Muscle of arm (tissue), 14 donors: ENCODE measurements around the gene VEGFD. TPM values are rescaled to one million over a fixed set of nuclear protein-coding genes. Genes with fewer than 3 reads are reported as not detected.

ENCODE experiments used
- DNase-seq: peaks from one replicate; pipeline ENCODE4 v3.0.0-alpha.2; 2013
- long read RNA-seq, 11 donors: transcript quantifications; one replicate each; lab custom pipeline, GENCODE V29; 2026
- polyA plus RNA-seq, 12 donors: library from polyadenylated mRNA; unstranded; fragments of 120-200 nt; gene quantifications; one replicate each; pipeline ENCODE4 v1.2.1, GENCODE V29; 2013; ENCODE audit not compliant: insufficient read length in 12 of 12

VEGFD gene, protein sequence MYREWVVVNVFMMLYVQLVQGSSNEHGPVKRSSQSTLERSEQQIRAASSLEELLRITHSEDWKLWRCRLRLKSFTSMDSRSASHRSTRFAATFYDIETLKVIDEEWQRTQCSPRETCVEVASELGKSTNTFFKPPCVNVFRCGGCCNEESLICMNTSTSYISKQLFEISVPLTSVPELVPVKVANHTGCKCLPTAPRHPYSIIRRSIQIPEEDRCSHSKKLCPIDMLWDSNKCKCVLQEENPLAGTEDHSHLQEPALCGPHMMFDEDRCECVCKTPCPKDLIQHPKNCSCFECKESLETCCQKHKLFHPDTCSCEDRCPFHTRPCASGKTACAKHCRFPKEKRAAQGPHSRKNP
- polyA plus RNA-seq, result 1 to 10 TPM in 7 of 12 donors, under 1 TPM in 3, not detected in 2; 0.45 to 1.7 (median 1.1) TPM
- long read RNA-seq, donor 1, result 0 reads
- long read RNA-seq, donor 2, result 0 reads
- long read RNA-seq, donor 3, result 0 reads
- long read RNA-seq, donor 4, result 0 reads
- long read RNA-seq, donor 5, partial matches to known transcripts, result 0 of 1 reads
- long read RNA-seq, donor 5, other reads (novel, unspliced or antisense), result 0 of 1 reads
- long read RNA-seq, donor 6, result 0 reads
- long read RNA-seq, donor 7, result 0 reads
- long read RNA-seq, donor 8, result 0 reads
- long read RNA-seq, donor 9, result 0 reads
- long read RNA-seq, donor 10, result 0 reads
- long read RNA-seq, donor 11, result 0 reads

DNA sequence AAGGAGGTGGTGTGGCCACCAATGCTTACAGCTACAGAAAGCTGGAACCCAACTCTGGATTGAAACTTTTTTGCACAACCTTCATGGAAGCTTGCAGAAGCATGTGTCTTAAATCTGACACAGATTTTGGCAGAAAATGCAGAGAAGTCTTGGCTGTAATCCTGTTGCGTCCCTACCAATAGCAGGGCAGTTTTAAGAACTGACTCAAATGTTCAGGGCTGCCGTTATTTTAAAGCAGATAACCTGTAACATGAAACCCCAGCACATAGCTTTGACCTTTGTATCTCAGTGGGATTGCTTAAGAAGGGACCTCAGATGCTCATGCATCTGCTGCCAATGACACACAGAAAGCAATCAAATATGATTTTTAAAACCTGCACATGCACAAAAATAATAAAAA lies at the start of gene VEGFD:
Gene VEGFD (minus strand): TSS at position 110 of the 400 bp plus-strand sequence. CDS start 467 bp downstream, outside the sequence.
- DNase-seq, result no peak

DNA sequence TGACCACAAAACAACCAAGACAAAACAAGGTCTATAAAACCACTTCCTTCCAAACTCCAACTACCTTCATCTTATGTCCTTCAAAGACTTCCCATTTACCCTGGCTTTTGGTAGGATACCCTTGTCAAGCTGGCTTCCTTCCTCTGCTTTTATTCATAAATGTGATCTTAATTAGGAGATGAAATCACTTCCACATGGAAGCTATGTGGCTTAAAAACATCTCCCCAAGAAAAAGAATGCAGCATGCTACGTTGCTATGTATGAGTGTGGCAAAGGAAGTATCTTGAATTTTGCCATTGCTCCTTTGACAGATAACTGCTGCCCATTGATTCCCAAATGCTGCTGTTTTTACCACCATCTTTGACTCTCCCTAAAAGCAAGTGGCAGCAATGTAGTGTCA lies 46.4 kb upstream of the VEGFD start:
- no peak for DNase-seq

DNA sequence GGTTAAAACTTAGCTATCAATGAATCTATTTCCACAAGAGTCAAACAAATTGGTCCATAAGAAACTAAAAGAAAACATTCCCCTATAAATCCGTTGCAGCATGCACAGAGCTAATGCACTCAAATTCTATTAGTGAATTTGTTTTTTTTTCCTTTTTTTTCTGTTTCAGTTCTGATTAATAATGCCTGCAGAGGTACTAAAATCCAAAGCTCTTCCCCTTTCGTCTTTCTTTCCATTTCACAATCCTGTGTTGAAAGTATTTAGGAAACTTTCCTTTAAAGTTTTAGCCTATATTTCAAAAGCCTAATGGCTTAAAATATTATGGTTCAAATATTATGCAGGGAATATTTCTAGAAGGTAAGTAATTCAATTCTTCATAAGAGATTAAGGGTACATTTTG lies 45.9 kb upstream of the VEGFD start:
- no peak for DNase-seq

DNA sequence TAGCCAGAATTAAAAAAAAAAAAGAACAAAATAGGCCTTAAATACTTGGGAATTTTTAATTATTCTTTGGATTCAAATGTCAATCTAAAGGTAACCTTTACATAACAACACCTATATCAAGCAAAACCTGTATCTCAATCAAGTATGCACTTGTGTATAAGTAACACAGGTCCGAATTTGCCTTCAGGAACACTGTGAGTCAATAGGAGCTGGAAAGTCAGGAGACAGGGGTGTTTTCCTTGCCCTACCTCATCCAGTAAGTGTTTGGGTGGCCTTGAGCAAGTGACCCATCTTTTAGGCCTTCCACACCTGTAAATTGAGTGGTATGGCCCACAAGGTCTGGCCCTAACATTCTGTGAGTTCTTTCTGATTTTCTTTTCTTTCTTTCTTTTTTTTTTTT lies 40.8 kb upstream of the VEGFD start:
- DNase-seq, result no peak

DNA sequence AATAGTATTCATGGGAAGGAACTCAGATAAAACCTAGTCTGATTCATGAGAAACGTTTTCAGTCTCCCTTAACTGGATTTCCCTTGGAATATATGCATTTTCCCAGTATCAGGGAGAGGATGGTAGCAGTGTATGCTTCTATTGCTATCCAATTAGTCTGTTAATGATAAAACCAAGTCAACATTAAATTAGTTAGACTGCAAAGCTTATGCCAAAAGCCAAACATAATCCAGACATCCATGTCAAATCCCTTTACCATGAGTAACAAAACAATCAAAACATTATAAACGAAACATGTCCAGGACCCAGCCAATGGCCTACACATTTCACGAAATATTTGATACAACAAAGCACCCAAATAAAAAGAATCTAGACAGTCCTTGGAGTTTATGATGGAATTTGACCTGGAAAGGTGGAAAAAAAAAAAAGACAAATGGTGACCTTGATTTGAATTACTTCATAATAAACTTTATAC lies 34.5 kb upstream of the VEGFD start:
- DNase-seq, result no peak

DNA sequence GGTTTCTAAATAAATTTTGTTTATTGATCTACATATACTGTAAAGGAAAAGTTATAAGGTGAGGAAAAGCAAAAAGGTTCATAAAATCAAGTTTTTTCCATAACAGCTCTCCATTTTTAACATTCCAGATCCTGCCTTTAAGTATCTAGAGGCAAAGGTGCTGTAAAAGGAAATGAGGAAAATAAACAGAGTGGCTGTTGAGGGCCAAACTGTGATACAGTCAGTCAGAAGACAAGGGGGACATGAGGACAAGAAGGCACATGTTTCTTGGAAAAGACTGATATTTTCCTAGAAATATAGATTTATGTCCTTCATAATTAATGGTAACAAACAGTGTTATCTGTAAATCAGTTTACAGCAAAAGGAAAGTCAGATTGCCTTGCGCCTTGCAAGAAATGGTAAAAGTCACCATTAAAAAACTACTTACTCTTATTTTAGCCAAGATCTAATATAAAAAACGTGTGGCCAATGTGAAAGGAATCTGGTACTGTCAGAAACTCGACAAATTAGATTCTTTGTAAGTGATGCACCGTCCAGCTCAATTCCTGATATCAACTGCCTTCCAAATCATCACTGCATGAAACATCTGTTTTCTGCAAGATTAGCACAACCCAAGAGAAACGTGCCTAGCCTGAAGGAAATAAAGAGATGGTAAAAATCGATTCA lies 34.0 kb upstream of the VEGFD start:
- DNase-seq, result no peak

DNA sequence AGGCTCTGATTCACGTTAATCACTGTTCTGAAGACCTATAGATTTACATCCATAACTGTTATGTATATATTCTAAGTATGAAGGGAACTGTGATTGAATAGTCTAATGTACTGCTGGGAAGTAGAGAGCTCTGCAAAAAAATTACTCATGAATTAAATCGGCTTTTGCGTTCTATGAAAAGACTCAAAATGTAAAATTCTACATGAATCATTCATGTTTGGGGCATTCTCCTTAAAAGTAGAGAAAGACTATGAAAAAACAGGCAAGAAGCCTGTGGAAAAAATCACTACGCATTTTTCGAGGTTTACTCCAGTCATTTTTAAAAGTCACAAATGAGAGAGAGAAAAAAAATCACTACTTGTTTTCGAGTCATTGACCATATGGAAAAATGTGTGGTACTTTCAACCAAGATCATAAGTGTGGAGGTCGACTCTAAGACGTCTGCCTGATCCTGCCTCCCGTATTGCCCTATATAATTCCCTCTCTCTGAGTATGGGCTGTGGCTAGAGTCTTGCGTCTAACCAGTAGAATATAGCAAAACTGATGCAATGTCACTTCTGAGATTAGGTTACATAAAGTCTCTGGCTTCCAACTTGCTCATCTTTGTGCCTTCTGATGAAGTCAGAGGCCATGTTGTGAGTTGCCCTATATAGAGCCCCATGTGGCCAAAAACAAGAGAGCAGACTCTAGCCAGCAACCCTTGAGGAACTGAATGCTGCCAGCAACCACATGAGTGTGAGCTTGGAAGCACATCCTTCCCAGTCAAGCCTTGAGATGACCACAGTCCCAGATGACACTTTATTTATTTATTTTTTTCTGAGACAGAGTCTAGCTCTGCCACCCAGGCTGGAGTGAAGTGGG lies 32.1 kb upstream of the VEGFD start:
- no peak for DNase-seq

DNA sequence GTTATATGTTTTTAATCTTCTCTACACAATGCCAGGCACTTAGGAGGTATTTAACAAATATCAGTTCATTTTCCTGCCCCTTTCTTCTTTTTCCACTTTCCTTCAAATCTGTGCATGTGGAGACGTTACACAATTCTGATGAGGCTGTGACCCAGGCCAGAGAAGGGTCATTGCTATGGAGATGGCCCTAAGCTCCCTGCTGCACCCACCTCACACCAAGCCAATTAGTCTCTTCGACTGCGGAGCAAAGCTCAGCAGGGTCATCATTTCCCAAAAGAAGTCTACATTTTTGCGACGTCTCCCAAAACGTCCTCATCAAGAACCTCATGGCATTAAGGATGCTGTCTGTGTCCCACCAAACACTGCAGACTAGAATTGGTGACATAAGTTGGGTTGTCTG lies 28.9 kb upstream of the VEGFD start:
- no peak for DNase-seq

DNA sequence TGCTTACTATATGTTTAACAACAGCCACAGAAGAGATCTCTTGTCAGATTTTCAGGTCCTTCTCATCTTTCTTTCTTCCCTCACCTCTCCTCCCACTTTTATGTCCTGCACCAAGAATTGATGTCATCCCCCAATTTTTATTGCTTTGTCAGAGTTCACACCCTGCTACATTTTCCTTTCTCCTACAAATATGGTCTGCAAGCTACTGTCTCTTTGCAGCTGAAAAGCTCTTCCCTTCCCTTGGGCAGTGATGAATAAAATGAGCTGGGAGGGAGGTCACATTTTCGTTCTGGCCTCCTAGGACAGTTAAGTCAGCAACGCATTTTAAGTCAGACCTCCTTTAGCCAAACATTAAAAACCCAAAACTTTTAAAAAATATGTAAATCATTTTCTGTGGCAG lies 26.7 kb upstream of the VEGFD start:
- DNase-seq, result no peak

DNA sequence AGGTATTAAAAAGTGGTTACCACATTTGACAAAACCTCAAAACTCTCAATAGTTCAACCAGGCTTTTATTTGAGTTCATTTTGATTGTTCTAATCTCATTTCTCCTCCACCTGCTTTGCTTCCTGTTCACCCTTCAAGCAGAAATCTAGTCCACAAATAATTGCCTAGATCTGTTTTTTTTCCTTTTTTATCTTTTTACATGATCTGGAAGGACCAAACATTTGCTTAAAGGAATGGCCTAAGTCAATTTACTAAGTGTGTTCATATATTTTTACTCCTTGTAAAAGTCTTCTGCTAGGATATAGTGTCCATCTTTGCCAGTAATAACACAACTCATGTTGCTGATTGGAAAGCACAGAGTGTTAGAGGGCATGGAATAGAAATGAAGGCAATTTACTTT lies 26.2 kb upstream of the VEGFD start:
- DNase-seq, result no peak

DNA sequence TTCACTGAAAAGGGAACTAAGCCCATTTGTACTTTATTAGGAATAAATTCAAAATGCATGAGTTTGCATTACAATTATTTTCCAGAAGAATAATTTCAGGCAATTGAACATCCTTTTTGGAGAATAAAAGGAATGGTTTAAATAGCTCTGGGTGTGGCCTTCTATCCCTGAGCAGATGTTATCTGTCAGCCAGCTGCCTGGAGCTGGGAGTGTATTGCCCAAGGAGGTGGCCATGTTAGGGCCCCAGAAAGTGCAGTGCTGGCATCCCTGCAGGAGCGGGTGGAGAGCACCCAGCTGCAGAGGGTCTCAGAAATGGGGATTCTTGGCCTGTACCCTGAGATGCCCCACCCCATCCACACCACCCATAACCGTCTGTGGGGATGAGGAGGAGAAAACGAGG lies 21.6 kb upstream of the VEGFD start:
- peak; percentile 21 for DNase-seq

DNA sequence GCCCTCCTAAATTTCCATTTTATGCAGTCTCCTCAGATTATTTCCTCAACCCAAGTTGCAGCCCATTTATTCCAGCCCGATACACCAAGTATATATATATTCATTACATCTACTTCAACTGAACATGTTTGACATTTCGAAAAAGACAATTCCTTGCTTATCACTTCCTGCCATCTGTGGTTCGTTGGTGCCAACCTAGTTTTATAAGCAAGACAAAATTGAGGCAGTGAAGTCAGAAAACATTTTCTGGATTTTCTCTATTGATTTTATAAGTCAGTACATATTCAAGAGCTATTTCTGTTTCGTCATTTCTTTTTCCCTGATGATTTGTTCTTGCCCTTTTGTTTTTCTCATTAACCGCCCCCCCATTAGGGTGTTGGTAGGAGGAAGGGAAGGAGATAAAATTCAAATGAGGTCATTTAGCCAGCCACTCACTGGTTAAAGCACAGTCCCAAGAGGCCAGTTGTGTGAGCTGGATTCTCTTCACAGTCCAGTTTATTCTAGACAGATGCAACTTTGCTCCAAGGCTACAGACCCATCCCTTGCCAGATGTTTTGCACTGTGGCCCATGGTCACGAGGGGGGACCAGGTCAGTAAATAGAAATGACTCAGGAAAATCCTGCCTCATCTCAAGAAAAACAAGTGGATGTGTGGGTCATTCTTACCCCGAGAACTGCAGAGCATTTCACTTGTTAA lies 20.3 kb upstream of the VEGFD start:
- peak; percentile 44 for DNase-seq

DNA sequence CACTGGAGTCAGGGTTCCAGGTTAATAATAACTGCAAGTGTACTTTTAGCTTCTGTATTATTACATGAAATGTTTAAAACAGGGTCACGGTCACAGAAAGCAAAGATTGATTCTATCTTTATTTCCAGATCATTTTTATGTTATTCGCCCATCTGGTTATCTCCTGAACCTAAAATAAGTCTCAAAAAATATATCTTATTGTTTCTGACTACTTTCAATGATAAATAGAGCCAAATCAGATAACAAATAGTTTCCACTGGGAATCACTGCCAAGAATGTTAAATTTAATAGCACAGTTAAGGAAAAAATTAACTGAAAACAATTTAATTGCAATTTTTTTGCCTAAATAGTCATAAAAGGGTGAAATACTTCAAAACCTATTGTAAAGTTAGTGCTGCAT lies 17.2 kb upstream of the VEGFD start:
- no peak for DNase-seq

DNA sequence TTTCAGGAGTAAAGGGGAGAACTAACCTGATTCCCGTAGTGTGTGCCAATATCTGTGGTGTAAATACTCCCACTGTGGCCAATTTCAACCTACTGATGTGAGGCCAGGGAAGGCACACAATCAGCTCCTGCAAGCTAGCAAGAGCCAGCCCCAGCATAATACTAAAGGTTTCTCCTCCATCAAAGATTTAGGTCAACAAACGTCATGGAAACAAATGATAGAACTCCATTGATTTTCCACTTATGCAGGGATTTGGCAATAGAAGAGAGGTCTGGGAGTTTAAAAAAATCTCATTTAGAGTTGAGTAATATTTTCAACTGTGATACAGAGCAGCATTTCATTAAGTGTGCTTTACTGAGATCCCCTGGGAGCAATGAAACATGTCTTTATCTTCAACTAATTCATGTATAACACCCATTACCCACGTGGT lies 15.8 kb upstream of the VEGFD start:
- no peak for DNase-seq

DNA sequence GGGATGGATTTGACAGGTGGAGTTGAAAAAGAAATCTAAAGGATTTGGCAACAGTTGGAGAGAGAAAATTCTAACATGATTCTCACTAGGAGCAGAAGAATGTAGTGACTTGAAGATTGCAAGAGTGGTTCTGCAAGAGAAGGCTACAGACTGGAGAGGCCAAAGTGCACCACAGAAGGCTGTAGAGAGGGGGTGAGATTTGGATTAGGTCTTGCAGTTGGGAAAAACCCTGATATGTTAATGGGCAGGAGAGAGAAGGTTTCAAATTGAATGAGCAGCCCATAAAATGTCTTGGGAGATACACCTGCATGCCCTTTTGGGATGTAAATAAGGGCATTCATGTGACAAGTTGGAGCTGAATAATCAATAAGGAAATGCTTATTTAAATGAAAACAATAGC lies 14.7 kb upstream of the VEGFD start:
- no peak for DNase-seq

DNA sequence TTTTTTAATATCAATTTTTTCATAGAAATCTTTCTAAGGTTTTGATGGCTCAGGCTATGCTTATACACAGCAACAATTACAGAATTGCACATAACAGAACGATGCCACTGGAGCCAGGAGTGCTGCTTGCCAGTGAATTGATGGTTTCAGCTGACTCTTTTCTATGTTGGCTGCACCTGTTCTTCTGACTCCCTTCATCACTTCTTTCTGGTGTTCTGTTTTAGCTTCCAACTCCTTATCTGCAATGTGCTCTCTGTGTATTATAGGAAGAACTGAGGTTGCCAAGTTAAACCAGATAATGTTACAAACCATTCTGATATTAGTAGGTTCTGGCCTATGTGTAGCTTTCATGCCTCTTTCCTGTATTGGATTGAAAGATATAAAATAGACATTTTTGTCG lies 11.6 kb upstream of the VEGFD start:
- DNase-seq, result no peak

DNA sequence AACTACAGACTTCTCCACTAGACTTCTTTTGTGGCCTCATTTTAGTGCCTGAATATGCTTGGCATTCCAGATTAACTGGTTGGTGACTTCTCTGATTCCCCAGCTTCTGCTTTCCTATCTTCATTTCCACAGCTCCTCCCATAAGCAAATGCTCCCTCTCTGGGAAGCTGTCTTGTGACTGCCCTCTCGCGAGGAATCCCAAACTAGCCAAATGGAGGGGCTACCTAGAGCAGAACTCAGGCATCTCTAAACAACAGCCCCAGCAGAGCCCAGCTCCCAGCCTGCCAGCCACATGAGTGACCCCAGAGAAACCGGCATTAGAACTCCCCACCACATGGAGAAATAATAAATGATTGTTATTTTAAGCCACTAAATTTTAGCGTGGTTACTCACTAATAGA lies 7.6 kb upstream of the VEGFD start:
- no peak for DNase-seq

DNA sequence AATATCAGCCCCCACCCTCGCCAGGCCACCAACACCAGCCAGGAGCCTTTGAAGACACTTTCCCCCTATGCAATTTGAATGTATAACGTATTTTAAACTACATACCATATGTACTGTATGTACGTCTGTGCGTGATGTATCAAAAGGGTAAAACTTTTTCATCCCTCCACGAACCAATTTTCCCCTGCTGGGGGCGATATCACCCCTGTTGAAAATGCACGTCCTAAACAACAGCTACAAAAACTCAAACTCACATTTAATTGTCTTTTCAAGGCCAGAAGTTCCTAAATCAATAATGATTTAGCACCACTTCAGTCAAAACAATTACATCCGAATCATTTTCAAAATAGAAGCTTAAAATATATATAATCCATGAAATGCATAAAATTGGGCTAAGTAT lies 1.4 kb downstream of the VEGFD start:
- DNase-seq, result no peak

DNA sequence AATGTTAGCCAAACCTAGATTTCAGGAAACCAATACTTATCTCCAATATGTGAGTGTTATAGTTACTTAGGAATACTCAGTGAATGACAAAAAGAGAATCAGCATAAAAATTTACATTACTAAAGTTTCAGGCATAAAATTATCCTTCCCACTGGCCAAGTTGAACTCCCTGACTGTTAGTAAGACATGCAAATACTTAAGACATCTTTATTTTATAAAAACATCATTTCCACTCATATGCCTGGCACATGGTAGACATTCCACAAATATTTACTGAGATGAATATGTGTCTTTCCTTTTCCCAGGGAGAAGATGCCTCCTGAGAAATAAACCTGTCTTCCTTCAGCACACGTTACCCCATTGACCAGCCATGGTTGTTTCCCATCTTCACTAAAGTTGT lies 7.3 kb downstream of the VEGFD start:
- DNase-seq, result no peak

DNA sequence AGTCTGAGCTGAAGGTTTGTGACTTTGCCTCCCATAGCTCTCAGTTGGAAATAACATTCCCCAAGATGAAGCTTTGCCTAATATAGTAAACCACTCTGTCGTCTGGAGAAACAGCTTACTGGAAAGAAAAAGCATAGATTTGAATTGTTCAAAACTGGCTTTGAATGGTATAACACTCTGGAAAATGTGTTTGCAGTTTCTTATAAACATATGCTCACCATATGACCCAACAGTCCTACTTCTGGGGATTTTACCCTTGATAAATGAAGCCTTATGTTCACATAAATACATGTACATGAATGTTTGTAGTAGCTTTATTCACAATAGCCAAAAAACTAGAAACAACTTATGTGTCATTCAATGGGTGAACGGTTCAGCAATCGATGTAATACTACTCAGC lies 10.2 kb downstream of the VEGFD start:
- DNase-seq, result no peak
